Activated CD8-positive, alpha-beta memory T cell treated with anti-CD3 and anti-CD28 coated beads, Interleukin-2, amount 50 U/mL, for 24 hours (primary cell): ENCODE data around the gene C12orf42.

Experiments used
- DNase-seq: peaks from one replicate; pipeline ENCODE4 v3.0.0-alpha.2; 2020; ENCODE audit errors: extremely low read depth

C12orf42 gene

DNA sequence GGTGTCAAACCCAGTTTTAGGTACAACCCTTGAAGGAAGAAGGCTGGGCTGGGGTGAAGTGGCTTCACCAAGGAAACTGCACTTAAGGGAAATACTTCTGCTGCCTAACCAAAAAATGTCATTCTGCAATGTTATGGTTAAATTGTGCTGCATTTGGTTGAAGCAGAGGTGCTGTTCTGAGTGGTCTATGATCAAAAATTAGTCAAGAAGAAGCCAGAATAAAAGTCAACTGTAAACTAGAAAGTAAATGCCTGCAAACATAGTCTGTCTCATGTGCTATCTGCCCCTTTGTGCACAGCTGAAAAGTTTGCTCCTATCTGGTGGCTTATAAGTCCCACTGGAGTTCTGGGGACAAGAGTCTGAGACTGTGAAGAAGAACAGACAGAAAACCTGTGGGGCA lies 158.8 kb downstream of the C12orf42 start:
- no peak for DNase-seq

- no peak for DNase-seq
These were observed 161.3 kb downstream of the C12orf42 start for GRCh38 chr12:103334466-103334865.

GRCh38 chr12:103333676-103334075 lies 162.1 kb downstream of the C12orf42 start:
- DNase-seq, result no peak

- DNase-seq, result no peak
These were observed 164.1 kb downstream of the C12orf42 start for GRCh38 chr12:103331643-103332042.

DNA sequence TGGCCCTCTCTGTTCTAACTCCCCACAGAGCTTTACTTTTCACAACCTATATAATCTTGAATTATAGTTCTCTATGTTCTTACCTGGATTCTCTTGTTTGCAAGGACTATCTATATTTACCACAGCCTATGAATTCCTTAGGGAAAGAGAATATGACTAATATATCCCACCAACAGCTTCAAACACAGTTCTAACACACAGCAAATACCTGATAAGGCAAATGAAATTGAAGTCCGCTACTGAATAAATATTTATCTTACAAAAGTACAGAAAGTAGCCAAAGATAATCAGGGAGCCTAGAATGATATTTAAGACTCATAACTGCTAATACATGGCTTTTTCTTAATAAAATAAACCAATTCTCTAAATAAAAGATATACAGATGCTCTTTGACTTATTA lies 165.1 kb downstream of the C12orf42 start:
- no peak for DNase-seq

DNA sequence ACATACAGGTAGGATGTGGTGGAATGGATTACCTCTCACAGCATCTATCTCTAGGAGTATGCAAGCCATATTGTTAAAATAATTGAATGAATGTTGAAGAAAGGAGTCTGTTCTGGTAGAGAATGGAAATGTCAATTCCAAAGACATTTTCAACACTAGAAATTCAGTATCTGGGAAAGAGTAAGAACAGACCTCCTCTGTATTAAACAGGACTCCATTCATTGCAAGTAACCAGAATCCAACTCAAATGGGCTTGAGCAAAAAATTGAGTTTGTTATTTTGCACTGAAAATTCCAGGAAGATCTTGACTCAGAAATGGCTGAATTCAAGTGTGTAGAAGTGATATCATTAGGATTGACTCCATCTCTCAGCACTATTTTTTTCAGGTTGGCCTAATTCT lies 168.1 kb downstream of the C12orf42 start:
- no peak for DNase-seq

DNA sequence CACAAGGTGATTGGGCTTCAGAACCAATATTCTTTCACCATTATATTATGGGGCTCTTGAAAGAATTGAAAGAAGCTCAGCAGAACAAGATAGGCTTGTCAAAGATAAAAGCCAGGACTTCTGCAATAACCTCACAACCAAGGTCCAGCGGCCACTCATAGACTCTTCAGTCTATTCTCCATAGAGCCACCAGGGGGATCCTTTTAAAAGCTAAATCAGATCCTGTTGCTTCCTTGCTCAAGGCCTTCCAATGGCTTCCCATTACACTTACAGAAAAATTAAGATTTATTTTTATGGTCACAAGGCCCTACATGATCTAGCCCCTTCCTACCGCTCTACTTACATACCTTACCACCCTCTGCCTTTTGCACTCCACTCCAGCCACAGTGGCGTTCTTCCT lies 169.6 kb downstream of the C12orf42 start:
- DNase-seq, result no peak

DNA sequence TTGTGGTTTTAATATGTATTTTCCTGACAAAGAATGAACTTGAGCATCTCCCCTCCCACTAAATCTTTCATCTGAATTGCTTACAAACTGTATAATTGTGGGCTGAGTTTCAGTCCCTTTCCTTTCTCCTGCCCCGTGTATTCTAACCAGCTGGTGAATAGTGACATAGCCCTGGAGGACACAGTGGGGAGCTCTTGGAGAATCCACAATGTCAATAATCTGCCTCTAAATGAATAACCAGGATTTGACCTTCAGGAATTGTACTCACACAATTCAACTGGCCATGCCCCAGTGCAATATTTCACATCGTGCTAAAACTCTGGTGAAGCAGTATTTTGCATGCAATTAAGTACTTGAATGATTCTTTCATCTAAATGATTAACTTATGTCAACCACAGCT lies 177.2 kb downstream of the C12orf42 start:
- DNase-seq, result no peak

DNA sequence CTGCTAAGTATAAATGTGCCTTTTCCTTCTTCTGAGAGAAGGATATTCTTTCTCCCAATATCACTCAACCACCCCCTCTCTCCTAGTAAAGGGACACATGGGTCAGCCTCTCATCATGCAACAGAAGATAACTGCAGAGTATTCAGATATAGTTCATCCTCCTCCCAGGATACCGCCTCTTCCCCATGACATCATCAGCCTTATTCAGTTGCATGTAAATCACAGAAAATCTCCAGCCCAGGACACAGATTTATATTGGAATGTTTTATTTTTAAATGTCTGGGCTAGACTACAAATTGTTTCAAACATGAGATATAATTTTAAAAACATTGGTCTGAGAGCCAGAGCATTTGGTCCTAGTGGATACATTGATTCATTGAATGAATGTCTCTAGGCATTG lies 178.5 kb downstream of the C12orf42 start:
- DNase-seq, result no peak

DNA sequence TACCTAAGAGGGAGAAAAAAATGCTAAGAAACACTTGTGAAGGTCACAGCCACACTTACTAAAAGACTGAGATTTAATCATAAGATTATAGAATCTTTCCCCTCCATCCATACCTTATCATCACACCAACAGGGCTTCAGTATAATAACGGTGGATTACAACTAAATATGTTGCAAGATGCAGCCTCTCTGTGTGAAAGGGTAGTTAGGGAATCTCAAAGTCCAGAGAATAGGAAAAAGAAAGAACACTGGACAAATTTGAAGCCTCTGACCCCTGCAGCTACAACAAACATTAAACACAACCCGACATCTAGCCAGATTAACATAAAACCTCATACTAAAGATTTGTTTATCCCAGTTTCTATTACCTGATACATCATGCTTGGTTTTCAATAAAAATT lies 181.0 kb downstream of the C12orf42 start:
- no peak for DNase-seq

- DNase-seq, result no peak
These were observed 181.9 kb downstream of the C12orf42 start for GRCh38 chr12:103313894-103314293.

GRCh38 chr12:103312742-103313354 lies 182.9 kb downstream of the C12orf42 start:
- no peak for DNase-seq

GRCh38 chr12:103310546-103311270 lies 185.1 kb downstream of the C12orf42 start:
- DNase-seq, result no peak

DNA sequence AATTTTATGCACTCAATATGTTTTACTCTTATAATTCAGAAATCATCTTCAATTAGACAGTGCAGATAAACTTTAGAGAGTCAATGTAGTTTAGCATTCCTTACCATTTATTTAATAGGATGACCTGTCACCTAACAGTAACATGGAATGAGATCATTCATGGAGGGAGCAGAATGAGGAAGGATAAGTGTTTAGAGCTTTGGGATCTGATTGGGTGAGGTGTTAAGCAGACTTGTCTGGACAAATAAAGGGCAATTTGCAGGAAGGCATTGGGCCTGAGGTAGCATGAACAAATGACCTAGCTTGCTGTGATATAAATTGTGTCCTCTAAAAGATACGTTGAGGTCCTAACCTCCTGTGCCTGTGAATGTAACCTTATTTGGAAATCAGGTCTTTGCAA lies 187.4 kb downstream of the C12orf42 start:
- DNase-seq, result no peak

DNA sequence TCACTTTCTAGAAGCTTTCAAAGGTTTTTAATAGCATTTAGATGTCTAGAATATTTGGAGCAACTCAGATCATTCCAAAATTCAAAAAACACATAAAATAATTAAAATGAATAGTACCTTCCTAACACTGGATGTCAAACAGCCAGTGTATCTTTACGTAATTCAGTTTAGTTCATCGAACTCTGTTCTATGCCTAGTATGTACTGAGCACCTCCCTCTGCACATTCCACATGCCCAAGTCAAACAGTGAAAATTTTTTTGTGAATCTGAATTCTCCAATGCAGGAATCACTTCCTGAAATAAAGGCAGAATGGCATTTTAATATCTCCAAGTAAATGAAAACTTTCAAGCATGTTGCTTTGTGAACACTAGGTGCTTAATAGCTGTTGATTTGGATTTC lies 192.3 kb downstream of the C12orf42 start:
- DNase-seq, result no peak

DNA sequence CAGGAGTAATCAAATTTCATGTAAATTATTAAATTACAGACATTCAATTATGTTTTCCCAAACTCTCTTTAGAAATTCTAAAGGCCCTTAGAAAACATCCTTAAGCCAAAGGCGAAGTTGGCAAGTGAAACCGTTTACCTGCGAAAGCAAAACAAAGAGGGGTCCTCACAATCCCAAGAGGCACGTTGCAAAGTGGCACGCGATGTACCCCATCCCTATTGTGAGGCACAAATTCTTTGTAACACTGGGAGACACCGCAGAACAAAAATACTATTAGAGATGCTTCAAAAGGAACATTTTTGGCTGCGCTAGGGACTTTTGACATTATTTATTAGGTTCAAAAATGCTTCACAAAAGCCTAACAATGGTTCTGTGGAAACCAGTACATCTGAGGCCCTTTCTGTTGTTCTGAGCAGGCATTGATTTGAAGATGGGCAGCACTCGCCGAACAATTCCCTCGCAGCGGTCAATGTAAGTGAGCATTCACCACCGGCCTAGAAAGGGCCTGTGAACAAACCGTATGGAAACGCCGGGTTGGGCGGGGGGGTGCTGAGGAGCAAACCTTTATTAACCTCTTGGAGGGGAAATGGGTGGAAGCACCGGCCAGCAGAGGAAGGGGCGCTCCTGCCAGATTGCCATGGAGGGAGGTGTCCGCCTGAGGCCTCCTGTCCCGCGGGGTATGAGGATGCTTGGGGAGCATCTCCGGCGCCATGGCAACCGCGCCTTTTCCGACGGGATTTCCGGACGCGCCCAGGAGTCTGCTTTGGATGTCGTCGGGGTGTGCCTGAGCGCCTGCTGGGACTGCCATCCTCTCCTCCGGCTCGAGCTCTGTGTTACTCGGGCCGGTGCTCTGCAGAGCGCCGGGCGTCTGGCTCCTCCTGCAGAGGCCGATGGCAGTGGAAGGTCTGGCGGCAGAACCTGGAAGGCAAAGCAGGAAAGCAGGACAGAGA lies 193.9 kb downstream of the C12orf42 start:
- DNase-seq, result no peak

- no peak for DNase-seq
These were observed 207.8 kb downstream of the C12orf42 start for GRCh38 chr12:103288016-103288415.

DNA sequence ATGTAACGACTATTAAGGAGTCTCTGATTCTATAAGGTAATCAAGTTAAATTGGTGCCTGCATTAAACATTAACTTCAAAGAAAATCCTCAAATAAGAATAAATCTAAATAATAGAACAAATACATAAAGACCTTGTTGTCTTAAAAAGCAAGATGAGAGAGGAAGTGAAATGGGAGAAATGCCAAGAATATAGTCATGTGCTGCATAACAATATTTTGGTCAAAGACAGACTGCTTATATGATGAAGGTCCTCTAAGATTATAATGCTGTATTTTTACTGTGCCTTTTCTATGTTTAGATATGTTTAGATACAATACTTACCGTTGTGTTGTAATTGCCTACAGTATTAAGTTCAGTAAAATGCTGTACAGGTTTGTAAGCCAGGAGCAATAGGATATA lies 213.6 kb downstream of the C12orf42 start:
- no peak for DNase-seq

- DNase-seq, result no peak
These were observed 216.3 kb downstream of the C12orf42 start for GRCh38 chr12:103279444-103279843.

- no peak for DNase-seq
These were observed 217.4 kb downstream of the C12orf42 start for GRCh38 chr12:103278329-103278728.

DNA sequence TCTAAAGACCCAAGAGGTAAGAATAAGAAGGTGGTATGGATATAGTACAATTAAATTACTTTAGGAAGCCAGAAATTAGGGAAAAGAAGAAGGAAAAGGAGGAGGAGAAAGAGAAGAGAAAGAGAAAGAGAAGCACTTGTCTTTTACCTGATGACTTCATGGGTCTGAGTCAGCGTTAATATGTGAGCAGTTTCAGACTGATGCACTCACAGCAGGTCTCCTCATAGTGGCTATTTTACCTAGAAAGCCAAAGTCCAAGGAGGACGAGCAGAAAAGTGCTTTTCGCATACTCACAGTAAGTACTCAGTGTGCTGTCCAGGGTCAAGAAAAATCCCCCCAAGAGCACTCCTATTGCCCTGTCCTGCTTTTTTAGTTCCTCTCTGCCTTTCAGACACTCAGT lies 222.1 kb downstream of the C12orf42 start:
- no peak for DNase-seq

DNA sequence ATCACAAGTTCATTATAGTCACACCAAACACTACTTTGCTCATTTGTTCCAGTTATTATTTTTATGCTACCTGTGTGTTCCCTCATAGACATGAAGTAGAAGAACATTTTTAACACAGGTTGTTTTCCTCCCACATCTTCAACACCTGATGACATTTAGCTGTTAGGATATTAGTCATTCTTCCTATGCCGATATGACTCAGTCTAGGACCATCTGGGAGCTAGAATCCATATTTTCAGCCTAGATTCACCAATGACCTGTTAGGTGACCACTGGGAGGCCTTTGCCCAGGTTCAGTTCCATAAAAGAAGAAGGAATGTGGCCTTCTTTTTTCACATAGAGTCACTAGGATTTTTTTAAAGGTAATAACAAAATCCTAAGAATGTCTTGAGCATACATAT lies 222.8 kb downstream of the C12orf42 start:
- no peak for DNase-seq

GRCh38 chr12:103269946-103270345 lies 225.8 kb downstream of the C12orf42 start:
- DNase-seq, result no peak
